Epithelial cell of proximal tubule (primary cell): ENCODE results near the gene FOXN4. TPM values are rescaled to one million over a fixed set of nuclear protein-coding genes. Genes with fewer than 3 reads are reported as not detected.
A peak's percentile ranks its signal among the peaks of the same experiment; 100 is the strongest.

Experiments used
- DNase-seq: peaks from one replicate; pipeline ENCODE4 v3.0.0-alpha.2; 2011; ENCODE audit warnings: low read depth
- H3K4me3 ChIP-seq: 2 replicates; pipeline ENCODE4 v1.5.1; 2011; ENCODE audit warnings: low read depth, mild to moderate bottlenecking, low read length
- total RNA-seq: library from RNA; depleted of rRNA; stranded (reverse); fragments of >200 nt; gene quantifications from 2 replicates; pipeline ENCODE4 v1.2.3, GENCODE V29; 2015
- TF ChIP-seq, protein P1 (sequence below): conservative IDR thresholded peaks from 2 replicates; pipeline ENCODE4 v1.5.1; 2012; ENCODE audit warnings: low read depth, mild to moderate bottlenecking, low read length

Gene FOXN4
- not detected in 2 replicates for total RNA-seq

GRCh38 chr12:109308534-109309380, at the start of gene FOXN4:
Gene FOXN4 (minus strand): TSS chr12:109309284. CDS start chr12:109308321, 963 bp downstream.
- no peak for DNase-seq
- H3K4me3 ChIP-seq, result peak within 1 kb of the TSS; percentile 33
- TF ChIP-seq, protein P1, sequence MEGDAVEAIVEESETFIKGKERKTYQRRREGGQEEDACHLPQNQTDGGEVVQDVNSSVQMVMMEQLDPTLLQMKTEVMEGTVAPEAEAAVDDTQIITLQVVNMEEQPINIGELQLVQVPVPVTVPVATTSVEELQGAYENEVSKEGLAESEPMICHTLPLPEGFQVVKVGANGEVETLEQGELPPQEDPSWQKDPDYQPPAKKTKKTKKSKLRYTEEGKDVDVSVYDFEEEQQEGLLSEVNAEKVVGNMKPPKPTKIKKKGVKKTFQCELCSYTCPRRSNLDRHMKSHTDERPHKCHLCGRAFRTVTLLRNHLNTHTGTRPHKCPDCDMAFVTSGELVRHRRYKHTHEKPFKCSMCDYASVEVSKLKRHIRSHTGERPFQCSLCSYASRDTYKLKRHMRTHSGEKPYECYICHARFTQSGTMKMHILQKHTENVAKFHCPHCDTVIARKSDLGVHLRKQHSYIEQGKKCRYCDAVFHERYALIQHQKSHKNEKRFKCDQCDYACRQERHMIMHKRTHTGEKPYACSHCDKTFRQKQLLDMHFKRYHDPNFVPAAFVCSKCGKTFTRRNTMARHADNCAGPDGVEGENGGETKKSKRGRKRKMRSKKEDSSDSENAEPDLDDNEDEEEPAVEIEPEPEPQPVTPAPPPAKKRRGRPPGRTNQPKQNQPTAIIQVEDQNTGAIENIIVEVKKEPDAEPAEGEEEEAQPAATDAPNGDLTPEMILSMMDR, result no peak

GRCh38 chr12:109358154-109358869, 49.2 kb upstream of the FOXN4 start:
- no peak for DNase-seq
- TF ChIP-seq, protein P1, result no peak
- no peak overlapping the region for H3K4me3 ChIP-seq

DNA sequence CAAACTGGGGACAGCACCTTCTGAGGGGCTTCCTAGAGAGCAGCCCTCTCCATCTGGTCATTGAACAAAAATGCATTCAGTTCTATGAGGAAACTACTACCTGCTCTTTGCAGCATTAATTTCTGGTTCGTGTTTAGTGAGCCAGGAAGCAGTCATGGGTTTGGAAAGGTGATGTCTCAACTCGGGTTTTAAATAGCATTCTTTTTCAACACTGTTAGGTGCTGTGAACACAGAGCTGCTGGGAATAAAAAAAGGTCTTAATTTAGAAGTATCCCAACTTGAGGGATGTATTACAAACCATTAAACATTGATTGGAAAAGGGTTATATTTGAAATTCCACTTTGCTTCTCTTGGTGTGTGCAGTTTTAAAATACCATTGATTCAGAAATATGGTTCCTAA, 47.9 kb upstream of the FOXN4 start:
- no peak overlapping the region for H3K4me3 ChIP-seq
- DNase-seq, result no peak
- TF ChIP-seq, protein P1, result no peak

GRCh38 chr12:109356577-109356976, 47.5 kb upstream of the FOXN4 start:
- no peak overlapping the region for H3K4me3 ChIP-seq
- no peak for DNase-seq
- TF ChIP-seq, protein P1, result no peak

GRCh38 chr12:109352184-109352583, 43.1 kb upstream of the FOXN4 start:
- no peak overlapping the region for H3K4me3 ChIP-seq
- DNase-seq, result no peak
- TF ChIP-seq, protein P1, result no peak

DNA sequence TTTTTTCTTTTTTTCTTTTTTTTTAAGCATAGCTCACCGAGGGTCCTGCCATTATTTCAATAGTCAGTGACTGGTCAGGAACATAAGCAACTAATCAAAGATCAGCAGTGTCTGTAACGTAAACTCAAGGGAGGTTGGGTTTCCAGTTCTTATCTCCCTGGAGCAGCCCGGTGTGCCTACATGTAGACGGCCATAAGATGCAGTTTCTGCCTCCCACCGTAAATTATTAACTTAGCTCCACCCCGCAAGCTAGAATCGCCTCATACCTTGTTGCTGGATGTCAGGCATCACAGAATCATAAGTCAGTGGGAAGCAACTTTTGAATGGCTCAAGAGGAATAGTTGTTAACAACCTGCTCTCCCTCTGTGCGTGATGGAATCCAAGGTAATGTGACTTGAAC, 38.5 kb upstream of the FOXN4 start, which contains the start of gene MYO1H:
Gene MYO1H, plus strand, starts transcription at position 312 of the 400 bp plus-strand sequence. Its CDS starts 61 bp downstream, at position 373.
- no peak within 1 kb of the TSS for H3K4me3 ChIP-seq
- no peak for DNase-seq
- TF ChIP-seq, protein P1, result no peak
